GM13977 (cell line): ENCODE data around the gene CFAP91.

Experiments used
- DNase-seq: peaks from one replicate; pipeline ENCODE4 v3.0.0; 2012; ENCODE audit warnings: low spot score
- CTCF ChIP-seq: IDR thresholded peaks from 2 replicates; pipeline ENCODE4 v1.5.1; 2012; ENCODE audit warnings: mild to moderate bottlenecking, control low read depth; ENCODE audit not compliant: insufficient read depth; ENCODE audit errors: extremely low read depth, missing control alignments
- in situ Hi-C: fragments of 300-500 bp; cut with MboI; formaldehyde crosslinking; loops from one replicate; pipeline ENCODE4 v1.12.0; 2022; ENCODE audit warnings: low sequenced_read_pairs, low pct_unique_long_range_greater_than_20kb, mixed read lengths, inconsistent platforms; ENCODE audit not compliant: unreplicated experiment

The CFAP91 gene

GRCh38 chr3:119746423-119746822 is 43.6 kb downstream of the CFAP91 start:
- no peak for DNase-seq
- no peak for TF ChIP-seq CTCF
- in situ Hi-C loops = no loop called here

GRCh38 chr3:119747357-119747756 is 44.5 kb downstream of the CFAP91 start:
- DNase-seq = no peak
- in situ Hi-C loops = no loop called here
- TF ChIP-seq CTCF = no peak

GRCh38 chr3:119748991-119749390 is 46.2 kb downstream of the CFAP91 start:
- no peak for TF ChIP-seq CTCF
- in situ Hi-C loops = no loop called here
- DNase-seq = no peak

- TF ChIP-seq CTCF = no peak
- in situ Hi-C loops = no loop called here
- no peak for DNase-seq
Observed at GRCh38 chr3:119751423-119751822, 48.6 kb downstream of the CFAP91 start.
